HG03432 (cell line): Measurements from ENCODE around the gene PPP6R3.
"Not testable (repeated sequence)": the region's sequence is repeated elsewhere in the genome, so short reads cannot be mapped to it uniquely, and the experiment has no call there.

Experiments used
- ATAC-seq: cut with Tn5 transposase; IDR thresholded peaks from one replicate; pipeline ENCODE4 v1.9.1; 2021; ENCODE audit warnings: mild to moderate bottlenecking, moderate library complexity; ENCODE audit not compliant: unreplicated experiment

The PPP6R3 gene

DNA sequence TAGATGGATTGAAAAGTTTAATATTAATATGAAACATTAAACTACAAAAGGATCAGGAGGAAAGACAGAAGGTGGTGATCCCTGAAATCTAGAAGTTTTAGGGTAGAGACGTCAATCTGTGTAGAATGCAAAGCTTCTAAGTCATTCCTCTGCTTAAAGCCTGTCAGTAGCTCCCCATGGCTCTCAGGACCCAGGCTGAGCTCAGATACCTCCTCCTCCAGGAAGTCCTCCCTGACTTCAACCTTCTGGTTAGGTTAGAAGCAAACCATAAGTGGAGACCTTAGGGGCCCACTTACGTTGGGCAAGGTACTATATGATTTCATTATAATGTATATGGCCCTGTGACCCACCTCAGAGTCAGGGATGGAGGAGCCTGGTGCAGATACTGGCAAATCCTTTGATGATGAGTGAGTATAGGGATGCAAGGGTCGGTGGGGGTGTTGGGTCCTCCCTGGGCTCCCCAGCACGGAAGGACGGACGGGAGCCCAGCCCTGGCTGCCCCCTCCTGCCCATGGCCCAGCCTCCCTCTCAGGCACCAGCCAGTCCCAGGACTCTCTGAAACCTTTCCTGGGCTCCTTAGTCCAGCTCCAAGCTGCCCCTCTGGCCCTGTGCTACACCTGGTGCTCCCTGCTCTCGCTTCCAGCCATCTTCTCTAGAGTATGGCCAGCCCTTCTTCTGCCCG is 3.2 kb upstream of the PPP6R3 start:
- ATAC-seq, result no peak

DNA sequence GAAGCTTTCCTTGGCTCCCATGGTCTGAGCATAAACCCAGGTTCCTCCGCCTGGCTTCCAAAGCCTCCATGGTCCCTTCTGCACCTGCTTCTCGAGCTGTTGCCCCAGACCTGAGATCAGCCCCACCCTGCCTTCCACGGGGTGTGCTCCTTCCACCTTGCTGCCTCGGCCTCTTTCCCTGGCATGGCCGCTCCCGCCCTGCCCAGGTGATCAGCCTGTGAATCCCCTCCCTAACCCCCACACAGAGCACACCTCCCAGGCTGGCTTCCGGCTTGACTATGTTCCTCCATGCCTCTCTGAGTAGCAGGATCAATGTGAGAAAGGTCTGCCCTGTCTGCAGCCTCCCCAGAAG is 2.7 kb upstream of the PPP6R3 start:
- no peak for ATAC-seq

DNA sequence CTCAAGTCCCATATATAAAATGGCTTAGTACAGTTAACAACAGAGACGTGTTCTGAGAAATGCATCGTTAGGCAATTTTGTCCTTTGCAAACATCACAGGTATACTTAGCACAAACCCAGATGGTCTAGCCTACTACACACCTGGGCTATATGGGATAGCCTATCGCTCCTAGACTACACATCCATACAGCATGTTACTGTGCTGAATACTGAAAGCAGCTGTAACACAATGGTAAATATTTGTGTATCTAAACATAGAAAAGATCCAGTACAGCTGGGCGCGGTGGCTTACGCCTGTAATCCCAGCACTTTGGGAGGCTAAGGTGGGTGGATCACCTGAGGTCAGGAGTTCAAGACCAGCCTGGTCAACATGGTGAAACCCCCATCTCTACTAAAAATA is 2.2 kb upstream of the PPP6R3 start:
- not testable (repeated sequence) for ATAC-seq

DNA sequence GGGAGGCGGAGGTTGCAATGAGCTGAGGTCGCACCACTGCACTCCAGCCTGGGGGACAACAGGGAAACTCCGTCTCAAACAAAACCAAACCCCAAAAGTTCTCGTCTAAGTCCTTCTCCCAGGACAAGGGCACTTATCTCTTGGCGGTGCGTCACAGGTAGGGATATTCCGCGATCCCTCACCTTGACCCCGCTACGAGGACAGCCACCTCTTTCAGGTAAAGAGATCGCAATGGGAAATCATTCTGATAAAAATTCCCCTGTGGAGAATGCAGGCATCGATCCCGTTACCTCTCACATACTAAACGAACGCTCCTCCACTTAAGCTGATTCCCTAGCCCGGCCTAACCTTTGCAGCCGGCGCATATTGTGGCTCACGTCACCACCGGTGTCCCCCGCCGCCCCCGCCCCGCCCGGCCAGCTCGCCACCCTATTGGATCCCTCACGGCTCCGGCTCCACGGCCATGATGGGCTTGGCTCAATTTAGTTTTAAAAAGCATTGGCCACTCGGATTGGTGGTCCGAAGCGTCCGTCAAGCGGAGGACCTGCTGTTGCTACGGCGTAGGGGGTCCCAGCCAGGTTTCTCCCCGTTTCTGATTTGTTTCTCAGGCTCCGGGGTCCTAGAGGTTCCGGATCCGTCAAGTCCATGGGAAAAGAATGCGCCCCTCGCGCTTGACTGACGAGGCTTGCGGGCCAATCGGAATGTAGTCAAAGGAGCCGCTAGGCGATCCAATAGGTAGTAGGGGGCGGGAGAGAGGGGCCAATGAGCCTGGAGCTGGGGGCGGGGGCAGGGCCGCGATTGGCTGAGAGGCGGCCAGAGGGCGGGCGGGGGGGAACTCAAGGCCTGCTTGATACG is 439 bp upstream of the PPP6R3 start:
- peak; percentile 80 for ATAC-seq

DNA sequence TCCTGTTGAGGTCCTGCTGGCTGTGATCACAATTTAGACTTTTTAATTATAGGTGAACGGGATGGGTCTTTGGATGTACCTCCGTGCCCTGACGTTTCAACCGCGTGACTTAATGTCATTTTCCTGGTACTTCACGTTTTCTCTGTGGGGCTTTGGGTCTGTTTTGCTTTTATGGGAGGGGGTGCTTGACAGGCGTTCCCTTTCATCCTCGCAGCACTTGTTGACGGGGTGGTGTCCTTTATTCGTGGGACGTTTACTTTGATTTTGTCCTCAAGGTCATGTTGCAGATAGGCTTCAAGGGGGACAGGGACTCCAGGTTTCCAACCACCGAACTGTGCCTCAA is 994 bp downstream of the PPP6R3 start:
- no peak for ATAC-seq

DNA sequence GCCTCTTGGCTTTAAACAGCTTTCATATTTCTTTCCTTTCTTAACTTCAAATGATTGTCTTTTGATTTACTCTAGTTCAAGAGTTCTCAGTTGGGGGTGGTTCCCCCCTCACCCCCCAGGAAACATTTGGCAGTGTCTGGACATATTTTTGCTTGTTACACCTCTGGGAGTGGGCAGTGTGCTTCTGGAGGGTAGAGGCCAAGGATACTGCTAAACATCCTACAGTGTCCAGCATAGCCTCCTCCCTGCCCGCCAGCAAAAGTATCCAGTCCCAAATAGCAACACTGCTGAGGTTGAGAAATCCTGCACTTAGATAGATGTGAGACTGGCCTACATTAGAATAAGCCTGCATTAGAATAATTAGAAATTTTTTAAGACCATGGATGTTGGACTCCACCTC is 3.2 kb downstream of the PPP6R3 start:
- ATAC-seq, result no peak

DNA sequence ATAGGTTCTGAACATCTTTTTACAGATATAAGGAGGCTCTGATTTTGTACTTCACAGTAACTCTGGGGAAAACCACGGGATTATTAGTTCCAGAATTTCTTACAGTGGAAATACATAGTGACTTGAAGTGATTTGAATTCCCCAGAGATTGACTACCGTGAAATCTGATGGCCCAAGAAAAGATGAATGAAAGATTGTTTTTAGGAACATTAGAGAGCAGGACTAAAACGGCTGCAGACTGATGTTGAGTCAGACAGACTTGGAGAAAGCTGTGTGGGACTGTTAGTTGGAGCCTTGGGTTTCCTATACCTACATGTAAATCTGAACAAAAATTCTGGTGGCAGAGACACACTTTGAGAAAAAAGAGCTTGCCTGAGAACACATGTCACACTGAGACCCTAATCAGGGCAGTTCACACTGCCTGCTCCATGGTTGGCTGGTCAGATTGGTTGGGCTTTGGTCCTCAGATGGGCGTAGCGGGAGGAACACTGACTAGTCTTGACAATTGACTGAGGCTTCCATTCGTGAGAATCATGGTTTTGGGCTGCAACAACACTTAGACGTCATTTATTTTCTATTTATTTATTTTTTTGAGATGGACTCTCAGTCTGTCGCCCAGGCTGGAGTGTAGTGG is 6.8 kb downstream of the PPP6R3 start:
- no peak for ATAC-seq

DNA sequence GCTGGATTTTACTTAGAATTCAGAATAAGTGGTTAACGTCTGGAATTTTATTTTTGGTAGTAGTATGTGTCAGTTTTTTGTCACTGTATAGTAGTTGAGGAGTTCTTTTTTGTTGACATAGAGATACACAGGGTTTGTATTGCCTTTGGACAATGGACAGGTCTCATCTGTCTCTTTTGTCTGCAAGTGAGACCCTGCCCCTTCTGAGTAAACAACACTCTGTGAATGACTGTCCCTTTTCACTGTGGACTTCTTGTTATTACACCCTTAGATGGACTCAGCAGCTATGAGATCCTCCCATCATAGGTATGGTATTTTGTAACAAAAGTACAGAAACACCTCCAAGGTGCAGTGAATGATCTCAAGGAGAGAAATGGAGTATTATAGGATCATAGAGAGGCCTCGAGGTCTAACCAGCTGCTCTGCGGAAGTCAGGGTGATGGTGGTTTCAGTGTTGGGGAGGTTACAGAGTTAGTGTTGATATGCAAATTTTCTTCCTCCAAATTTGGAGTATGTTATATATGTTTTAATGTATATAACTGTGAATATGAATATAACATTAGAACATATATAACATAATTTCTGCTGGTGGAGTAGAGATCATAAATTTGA is 7.8 kb downstream of the PPP6R3 start:
- no peak for ATAC-seq

DNA sequence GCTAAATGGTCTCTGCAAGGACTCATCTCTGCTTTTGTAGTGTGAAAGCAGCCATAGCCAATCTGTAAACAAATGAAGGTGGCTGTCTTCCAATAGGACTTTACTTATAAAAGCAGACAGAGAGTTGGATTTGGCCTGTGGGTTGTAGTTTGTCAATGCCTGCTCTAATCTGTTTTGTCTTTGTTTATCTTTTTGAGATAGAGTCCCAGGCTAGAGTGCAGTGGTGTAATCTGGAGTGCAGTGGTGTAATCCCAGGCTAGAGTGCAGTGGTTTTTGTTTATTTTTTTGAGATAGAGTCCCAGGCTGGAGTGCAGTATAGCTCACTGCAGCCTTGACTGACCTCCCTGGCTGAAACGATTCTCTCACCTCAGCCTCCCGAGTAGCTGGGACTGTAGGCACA is 8.6 kb downstream of the PPP6R3 start:
- no peak for ATAC-seq

DNA sequence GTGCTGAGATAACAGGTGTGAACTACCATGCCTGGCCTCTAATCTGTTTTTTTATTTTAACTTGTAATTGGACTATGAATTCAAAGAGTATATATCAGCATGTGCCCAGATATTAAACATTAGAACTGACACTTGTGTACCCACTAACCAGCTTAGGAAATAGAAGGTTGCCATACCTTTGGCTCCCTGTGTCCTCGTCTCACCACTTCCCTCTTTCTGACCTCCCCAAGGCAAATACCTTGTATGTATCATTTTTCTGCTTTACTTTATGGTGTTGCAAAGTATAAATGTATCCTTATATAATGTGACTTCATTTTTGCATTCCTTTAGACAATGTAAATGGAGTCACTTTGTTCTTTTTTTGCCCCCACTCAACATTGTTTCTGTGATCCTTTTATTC is 9.1 kb downstream of the PPP6R3 start:
- ATAC-seq, result no peak

DNA sequence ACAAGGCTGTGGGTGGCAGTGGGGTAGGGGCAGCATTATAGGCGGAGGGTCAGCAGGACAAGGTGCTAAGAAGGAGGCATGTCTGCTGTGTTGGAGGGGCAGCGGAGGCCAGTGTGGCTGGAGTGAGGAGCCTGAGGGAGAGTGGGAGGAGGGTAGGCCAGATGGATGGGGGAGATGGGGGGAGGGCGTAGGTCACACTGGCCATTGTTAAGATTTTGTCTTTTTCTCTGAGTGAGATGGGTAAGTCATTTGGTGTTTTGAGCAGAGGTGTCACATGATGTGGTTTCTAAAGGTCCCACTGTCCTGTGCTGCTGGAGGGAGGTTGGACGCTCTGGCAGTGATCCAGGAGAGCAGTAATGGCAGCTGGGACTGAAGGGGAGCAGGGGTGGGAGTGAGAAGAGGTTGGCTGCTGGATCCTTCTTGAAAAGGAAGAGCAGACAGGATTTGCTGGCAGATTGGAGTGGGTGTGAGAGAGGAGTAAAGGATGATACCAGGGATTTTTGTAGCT is 9.8 kb downstream of the PPP6R3 start:
- ATAC-seq, result no peak

DNA sequence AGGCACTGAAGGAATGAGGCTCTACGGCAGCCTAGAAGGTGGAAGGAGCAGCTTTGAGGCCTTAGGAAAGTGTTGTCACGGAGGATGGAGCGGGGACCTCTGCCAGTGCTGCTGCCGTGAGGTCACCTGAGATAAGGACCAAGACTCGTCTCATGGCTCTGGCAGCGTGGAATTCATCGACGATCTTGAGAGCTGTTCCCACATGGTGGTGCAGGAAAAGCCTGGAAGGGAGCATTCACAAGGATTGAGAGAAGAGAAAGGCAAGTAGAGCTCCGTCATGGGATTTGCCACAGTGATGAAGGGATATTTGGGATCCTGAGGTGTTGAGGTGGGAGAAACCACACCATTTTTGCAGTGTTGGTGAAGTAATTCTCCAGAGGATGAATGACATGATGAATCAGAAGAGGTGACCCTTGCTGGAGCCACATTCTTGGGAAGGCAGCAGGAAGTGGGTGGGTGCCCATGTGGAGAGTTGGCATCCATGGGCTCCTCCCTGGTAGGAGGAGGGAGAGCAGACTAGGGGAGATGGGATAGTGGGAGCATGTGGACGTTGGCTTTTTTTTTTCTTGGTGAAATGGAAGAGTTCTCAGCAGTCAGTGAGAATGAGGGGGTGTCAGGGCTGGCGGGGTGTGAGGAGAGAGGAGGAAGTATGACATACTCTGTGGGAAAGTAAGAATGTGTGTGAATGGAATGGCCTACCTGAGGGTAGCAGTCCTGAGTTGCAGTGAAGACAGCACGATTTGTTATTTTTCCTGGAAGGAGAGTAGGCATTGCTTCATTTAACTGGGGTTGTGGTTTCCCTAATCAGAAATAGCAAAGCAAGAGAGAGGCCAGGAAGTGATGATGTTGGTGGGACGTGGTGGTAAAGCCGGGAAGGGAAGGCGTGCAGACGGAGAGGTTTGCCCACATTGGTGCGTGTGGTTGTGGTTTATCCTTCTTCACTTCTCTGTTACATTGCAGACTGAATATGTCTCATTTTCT is 11.1 kb downstream of the PPP6R3 start:
- ATAC-seq, result no peak

DNA sequence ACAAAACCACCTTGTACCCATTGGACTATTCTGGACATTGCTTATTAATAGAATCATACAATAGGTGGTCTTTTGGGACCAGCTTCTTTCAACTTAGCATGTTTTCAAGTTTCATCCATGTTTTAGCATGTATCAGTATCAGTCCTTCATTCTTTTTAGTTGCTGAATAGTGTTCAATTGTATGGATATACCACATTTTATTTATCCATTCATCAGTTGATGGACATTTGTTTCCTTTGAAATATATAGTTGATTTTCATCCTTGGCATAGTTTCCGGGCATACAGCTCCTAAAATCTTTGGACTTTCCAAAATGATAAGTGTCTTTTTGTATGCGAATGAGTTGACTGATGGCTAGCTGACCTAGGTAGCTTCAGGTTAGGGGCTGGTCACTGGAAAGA is 12.2 kb downstream of the PPP6R3 start:
- no peak for ATAC-seq

DNA sequence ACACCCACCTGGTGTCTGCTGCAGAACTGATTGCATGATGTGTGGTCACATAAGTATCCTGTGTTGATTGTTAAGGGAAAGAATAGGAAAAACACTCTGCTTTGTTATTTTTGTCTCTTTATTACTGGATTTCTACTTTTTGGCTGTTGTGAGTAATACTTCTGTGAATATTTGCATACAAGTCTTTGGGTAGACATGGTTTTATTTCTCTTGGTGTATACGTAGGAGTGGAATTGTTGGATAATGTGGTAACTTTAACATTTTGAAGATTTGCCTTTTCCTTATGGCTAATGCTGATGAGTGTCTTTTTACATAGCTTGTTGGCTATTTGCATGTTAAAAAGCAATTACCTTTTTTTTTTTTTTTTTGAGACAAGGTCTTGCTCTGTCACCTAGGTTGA is 13.1 kb downstream of the PPP6R3 start:
- no peak for ATAC-seq

DNA sequence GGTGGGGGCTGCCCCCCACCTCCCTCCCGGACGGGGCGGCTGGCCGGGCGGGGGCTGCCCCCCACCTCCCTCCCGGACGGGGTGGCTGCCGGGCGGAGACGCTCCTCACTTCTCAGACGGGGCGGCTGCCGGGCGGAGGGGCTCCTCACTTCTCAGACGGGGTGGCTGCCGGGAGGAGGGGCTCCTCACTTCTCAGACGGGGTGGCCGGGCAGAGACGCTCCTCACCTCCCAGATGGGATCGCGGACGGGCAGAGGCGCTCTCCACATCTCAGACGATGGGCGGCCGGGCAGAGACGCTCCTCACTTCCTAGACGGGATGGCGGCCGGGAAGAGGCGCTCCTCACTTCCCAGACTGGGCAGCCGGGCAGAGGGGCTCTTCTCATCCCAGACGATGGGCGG is 15.1 kb downstream of the PPP6R3 start:
- ATAC-seq, result not testable (repeated sequence)

DNA sequence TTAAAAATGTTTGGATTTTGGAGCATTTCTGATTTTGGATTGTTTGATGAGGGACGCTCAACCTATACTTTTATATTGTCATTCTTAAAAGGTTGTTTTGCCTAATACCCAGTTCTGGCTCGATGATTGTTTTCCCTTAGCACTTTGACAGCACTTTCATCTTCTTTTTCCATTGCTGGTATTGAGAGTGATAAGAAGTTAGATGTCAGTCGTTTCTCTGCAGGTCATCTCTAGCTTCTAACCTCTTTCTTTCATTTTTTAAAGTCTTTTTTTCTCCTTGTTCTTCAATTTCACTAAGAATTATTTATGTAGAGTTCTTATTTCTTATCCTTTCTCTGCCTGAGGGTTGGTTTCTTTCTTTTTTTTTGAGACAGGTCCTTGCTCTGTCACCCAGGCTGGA is 18.8 kb downstream of the PPP6R3 start:
- ATAC-seq, result no peak

DNA sequence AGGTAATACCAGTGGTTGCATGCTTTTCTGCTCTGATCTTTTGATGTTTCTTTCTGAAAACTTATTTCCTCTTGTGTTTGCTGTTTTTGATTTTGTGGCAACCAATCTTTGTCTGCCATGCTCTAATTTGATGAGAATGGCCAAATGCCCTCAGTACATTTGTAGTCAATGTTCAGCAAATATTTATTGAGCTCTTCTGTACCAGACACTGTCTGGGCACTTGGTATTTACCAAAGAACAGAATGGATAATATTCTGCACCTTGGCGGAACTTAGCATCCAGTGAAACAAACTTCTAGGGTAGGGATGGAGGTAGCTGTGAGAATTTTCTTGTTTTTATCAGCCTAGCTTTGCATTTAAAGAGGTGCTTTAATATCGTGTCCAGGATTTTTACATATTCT is 19.6 kb downstream of the PPP6R3 start:
- no peak for ATAC-seq

DNA sequence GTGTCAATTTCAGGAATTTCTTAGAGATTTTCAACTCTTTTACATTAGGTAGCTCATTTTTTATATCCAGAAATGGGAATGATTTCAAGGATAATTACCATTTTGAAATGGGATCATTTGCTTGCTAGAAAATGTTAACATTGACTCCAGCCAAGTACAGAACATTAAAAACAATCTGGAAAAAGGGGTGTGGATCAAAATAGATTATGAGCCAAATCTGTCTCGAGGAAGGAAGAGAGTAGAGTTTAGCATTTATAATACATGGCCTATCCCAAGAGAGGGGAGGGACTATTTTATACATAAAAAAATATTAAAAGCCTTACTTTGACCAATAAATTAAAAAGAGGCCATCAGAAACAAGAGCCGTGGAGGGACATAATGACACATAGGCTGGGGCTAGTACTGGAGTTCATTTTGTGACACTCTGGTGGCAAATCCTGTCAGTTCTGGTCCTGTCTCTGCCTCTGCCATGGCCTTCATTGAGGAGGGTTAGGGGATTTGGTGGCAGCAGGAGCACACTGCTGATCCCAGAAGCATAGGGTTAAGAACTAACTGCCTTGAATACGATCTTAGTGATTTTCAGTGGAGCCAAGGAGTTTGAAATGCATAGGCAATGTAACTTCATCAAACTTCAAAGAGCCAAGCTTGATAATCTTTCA is 20.4 kb downstream of the PPP6R3 start:
- no peak for ATAC-seq

DNA sequence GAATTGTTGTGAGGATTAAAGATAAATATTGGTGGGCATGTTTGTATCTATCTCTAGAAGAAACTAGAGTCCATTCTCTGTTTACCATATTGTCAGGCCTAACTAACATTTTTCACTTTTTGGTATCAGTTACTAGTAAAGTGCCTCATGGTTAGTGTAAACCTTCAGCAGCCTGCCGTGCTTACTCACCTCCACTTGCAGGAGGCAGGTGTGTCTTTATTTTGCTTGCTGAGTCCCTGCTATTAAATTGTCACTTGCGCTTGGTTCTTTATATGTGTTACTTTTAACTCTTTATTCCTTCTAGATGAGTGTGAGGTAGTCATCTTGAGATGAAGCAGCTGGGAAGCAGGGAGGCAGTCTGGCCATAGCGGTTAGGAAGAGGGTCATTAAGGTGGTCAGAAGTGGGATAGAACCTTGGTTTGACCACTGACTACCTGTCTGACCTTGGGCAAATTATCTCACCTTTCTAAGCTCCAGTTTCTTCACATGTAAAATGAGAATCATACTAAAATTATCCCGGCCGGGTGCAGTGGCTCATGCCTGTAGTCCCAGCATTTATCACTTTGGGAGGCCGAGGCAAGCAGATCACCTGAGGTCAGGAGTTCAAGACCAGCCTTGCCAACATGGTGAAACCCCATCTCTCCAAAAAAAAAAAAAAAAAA is 21.2 kb downstream of the PPP6R3 start:
- ATAC-seq, result no peak
